ENCODE measurements around the gene DZIP1. TPM values are rescaled to one million over a fixed set of nuclear protein-coding genes. Genes with fewer than 3 reads are reported as not detected.

DZIP1 gene
- total and polyA plus RNA-seq, 10 donors = 2.9 to 8.5 (median 5.2) TPM

DNA sequence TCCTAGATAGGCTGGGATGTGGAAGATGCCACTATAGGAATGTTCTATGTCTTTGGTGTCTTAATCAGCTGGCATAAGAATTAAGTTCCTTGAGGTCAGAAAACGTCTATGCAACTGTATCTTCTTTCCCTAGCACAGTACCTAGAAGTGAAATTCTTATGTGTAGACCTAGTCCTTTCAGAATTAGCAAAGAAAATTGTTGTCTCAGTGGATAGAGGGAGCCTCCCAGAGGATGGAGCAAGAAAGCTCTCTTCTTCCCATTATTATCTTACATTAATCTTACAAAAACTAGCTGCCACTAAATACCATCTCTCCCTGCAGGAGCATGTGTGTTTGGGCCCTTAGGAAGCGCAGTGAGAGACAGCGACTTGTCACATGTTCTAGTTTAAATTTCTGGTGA is 80.4 kb downstream of the DZIP1 start:
- intact Hi-C loops (cut with DNase I; ENCODE audit: low total_unique reads) = no loop called here
- Histone ChIP-seq H3K27ac (peak overlapping the region in 1 of 8 donors; percentile 52), H3K36me3 (no peaks in the 10 kb centered on the region), H3K27me3 (replicated peaks in 1 of 7) (peaks cover 0 to 5% (median 0%) of the 10 kb centered on the region in 7 donors), H3K9me3 (peaks cover 0 to 3% (median 0%) of the 10 kb centered on the region in 8 donors), H3K4me1 (no peaks in the 10 kb centered on the region), H3K4me3 (no peak overlapping the region)
- DNase-seq = no peak
- TF ChIP-seq POLR2AphosphoS5 (IDR thresholded peaks at IDR 0.05) (no peak), POLR2A (IDR thresholded peaks at IDR 0.05) (no peak)
- TF ChIP-seq, protein P1, sequence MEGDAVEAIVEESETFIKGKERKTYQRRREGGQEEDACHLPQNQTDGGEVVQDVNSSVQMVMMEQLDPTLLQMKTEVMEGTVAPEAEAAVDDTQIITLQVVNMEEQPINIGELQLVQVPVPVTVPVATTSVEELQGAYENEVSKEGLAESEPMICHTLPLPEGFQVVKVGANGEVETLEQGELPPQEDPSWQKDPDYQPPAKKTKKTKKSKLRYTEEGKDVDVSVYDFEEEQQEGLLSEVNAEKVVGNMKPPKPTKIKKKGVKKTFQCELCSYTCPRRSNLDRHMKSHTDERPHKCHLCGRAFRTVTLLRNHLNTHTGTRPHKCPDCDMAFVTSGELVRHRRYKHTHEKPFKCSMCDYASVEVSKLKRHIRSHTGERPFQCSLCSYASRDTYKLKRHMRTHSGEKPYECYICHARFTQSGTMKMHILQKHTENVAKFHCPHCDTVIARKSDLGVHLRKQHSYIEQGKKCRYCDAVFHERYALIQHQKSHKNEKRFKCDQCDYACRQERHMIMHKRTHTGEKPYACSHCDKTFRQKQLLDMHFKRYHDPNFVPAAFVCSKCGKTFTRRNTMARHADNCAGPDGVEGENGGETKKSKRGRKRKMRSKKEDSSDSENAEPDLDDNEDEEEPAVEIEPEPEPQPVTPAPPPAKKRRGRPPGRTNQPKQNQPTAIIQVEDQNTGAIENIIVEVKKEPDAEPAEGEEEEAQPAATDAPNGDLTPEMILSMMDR (IDR thresholded peaks at IDR 0.05 in 8 of 11, conservative IDR thresholded peaks at IDR 0.05 in 3 of 11) = no peak
- 71 to 84% (median 73%) methylated on average over 3 of the region's 3 CpGs for WGBS, 5 donors

DNA sequence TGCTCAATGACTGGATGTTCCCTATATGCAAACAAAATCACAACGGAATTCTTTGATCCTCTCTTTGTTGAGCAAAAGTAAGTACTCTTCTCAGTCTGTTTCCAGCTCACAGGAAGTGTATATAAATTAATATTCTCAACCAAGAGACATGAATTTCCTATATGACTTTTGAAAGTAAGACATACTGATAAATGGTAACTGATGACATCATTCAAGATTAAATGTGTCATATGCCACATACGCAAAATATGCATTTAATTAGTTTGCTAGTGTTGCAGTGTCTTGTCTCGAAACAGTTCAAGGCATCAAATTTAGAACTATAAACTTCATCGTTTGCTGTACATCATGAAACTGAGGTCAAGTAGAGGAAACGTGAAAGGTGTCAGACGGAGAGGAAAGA is 84.1 kb downstream of the DZIP1 start:
- peaks cover 0 to 26% (median 0%) of the 10 kb centered on the region in 7 donors for H3K27me3 ChIP-seq (replicated peaks in 1 of 7)
- DNase-seq = no peak
- intact Hi-C loops (cut with DNase I; ENCODE audit: low total_unique reads) = no loop called here
- H3K9me3 ChIP-seq = no peaks in the 10 kb centered on the region
- H3K27ac ChIP-seq = no peak overlapping the region
- no peak for TF ChIP-seq POLR2AphosphoS5 (IDR thresholded peaks at IDR 0.05)
- no peak for TF ChIP-seq POLR2A (IDR thresholded peaks at IDR 0.05)
- TF ChIP-seq, protein P1 (IDR thresholded peaks at IDR 0.05 in 8 of 11, conservative IDR thresholded peaks at IDR 0.05 in 3 of 11) = no peak
- no peak overlapping the region for H3K4me3 ChIP-seq
- H3K36me3 ChIP-seq = no peaks in the 10 kb centered on the region
- whole genome bisulfite sequencing, 5 donors = 62 to 81% (median 70%) methylated on average over 6 of the region's 6 CpGs
- no peaks in the 10 kb centered on the region for H3K4me1 ChIP-seq

DNA sequence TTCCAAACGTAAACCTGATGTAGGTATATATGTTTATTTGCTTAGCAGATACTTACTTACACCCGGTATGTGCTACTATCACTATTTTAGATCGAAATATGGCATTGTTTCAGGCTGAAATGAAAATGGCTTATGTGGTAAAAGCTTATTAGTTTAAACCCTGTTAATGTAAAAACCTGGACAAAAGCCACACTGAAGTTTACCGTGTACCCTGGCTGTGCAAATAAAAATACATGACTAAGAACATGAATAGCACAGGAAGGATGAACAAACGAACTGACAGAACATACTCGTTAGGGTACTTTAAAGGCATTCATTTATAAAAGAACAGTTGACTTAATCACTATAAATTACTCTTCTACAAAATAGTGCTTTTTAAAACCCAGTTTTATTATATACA is 85.4 kb downstream of the DZIP1 start:
- Histone ChIP-seq H3K4me1 (peaks cover 0 to 4% (median 2%) of the 10 kb centered on the region in 6 donors), H3K9me3 (no peaks in the 10 kb centered on the region), H3K27ac (no peak overlapping the region), H3K36me3 (no peaks in the 10 kb centered on the region), H3K4me3 (no peak overlapping the region), H3K27me3 (replicated peaks in 1 of 7) (peaks cover 0 to 38% (median 5%) of the 10 kb centered on the region in 7 donors)
- intact Hi-C loops (cut with DNase I; ENCODE audit: low total_unique reads) = no loop called here
- no peak for DNase-seq
- 66 to 82% (median 81%) methylated on average over 6 of the region's 6 CpGs for WGBS, 5 donors
- no peak for TF ChIP-seq POLR2AphosphoS5 (IDR thresholded peaks at IDR 0.05)
- TF ChIP-seq, protein P1 (IDR thresholded peaks at IDR 0.05 in 8 of 11, conservative IDR thresholded peaks at IDR 0.05 in 3 of 11) = no peak
- no peak for TF ChIP-seq POLR2A (IDR thresholded peaks at IDR 0.05)

DNA sequence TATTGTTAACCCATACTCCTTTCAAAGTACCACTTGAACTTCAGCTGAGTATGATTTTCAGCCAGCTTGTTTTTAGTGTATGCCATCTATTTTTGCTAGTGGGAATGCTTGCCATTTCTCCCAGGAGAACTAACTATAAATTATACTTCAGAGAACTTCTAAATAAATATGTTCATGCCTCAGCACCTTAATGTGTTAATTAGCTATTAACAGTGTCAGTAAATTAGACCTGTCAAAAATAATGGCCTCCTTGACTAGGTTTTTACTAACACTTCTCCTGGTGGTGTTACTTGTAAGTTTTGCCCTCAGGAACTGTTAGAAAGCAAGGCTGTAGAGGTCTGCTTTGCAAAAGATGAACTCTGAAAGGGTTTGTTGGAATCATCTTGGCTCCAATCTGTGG is 87.5 kb downstream of the DZIP1 start:
- Histone ChIP-seq H3K27ac (no peak overlapping the region), H3K4me1 (peaks cover 4 to 25% (median 21%) of the 10 kb centered on the region in 6 donors), H3K36me3 (no peaks in the 10 kb centered on the region), H3K9me3 (no peaks in the 10 kb centered on the region), H3K4me3 (no peak overlapping the region), H3K27me3 (replicated peaks in 1 of 7) (peaks cover 0 to 58% (median 26%) of the 10 kb centered on the region in 7 donors)
- intact Hi-C loops (cut with DNase I; ENCODE audit: low total_unique reads) = no loop called here
- DNase-seq = no peak
- TF ChIP-seq, protein P1 (IDR thresholded peaks at IDR 0.05 in 8 of 11, conservative IDR thresholded peaks at IDR 0.05 in 3 of 11) = no peak
- TF ChIP-seq POLR2AphosphoS5 (IDR thresholded peaks at IDR 0.05) = no peak
- no peak for TF ChIP-seq POLR2A (IDR thresholded peaks at IDR 0.05)
